Suppressor macrophage treated with lipopolysaccharide for 4 hours (primary cell): ENCODE measurements around the gene BCDIN3D.

Experiments
- DNase-seq: peaks from one replicate; pipeline ENCODE4 v3.0.0-alpha.2; 2020

BCDIN3D gene

DNA sequence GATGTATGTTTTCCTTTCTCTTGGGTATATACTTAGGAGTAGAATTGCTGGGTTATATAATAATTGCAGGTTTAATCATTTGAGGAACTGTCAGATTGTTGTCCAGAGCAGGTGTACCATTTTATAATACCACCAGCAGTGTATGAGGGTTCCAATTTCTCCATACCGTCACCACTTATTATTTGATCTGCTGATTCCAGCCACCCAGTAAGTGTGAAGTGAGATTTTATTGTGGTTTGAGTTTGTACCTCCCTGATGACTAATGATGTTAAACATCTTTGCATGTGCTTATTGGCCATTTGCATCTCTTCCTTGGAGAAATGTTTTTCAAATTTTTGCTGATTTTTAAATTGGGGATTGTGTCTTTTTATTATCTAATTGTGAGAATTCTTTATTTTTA lies 29.8 kb downstream of the BCDIN3D start:
- DNase-seq = no peak

DNA sequence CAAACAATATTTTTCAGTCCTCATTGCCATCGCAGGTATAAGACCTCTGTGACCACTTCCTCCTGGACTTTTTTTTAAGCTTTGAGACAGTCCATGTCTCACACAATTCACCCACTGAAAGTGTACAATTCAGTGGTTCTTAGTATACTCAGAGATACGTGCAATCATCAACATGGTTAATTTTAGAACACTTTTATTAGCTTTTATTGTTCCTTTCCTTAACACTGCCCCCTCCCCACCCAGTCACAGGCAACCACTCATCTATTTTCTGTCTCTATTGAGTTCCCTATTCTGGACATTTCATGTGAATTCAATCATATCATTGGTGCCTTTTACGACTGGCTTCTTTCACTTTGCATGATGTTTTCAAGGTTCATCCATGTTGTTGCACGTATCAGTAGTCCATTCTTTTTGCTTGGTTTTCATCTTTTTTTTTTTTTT lies 30.9 kb downstream of the BCDIN3D start:
- no peak for DNase-seq

DNA sequence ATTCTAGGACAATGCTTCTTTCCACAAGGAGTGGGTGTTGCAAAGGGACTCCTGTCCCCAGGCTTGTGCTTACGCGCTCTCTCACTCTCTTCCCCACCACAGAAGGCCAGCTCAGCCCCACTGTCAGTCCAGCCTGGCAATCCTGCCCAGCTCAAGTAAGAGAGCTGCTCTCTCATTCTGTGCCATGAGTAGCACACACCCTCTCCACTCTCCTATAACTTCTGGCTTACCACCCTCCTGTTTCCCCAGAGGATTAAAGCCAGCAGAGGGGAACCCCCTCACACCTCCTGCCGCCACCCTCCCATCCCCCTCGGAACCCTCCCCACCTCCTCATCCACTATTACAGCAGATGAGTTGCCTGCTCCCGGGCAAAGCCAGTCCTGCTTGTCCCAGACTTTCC lies 31.8 kb downstream of the BCDIN3D start:
- DNase-seq = no peak

DNA sequence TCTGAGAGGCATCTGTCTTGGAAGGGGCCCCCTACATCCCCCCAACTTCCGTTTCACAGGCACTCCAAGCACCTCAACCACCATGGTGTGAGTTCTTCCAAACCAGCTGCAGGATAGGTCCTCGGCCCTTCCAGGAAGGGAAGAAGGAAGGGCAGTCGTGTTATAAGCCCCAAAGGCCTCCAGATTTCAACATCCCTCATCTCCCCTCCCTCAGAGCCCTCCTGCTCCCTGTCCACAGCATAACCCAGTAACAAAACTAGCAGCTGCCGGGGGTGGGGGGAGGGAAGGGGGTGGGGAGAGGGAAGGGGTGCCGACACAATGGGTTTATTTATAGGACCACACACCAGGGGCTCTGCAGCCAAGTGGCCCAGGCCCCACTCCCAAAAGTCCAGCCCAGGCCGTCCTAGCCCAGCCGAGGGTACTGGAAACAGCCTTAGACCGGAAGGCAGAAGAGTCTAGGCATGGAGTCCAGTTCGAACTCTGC lies 33.0 kb downstream of the BCDIN3D start:
- DNase-seq = no peak

DNA sequence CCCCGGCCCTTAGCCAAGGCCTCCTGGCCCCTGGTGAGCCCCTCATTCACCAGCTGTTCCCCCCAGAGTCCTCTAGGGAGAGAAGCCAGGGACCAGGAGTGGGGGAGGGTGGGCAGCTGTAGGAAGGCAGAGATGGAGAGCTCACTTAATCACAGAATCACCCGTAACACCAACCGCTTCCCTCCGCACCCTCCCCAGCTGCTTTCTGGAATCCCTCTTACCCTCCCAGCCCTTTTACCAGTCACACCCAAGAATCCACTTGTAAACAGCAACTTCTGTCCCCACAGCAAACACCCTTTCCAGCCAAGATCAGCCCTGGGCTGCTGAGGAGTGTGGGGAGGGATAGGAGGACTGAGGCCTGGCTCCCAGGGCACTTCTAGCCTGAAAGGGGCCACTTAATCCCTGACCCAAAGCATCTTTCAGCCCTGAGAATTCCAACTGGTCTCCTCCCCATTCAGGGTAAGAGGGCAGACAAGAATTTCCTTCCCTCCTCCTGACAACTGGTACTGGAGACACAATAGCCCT lies 33.5 kb downstream of the BCDIN3D start:
- DNase-seq = no peak

DNA sequence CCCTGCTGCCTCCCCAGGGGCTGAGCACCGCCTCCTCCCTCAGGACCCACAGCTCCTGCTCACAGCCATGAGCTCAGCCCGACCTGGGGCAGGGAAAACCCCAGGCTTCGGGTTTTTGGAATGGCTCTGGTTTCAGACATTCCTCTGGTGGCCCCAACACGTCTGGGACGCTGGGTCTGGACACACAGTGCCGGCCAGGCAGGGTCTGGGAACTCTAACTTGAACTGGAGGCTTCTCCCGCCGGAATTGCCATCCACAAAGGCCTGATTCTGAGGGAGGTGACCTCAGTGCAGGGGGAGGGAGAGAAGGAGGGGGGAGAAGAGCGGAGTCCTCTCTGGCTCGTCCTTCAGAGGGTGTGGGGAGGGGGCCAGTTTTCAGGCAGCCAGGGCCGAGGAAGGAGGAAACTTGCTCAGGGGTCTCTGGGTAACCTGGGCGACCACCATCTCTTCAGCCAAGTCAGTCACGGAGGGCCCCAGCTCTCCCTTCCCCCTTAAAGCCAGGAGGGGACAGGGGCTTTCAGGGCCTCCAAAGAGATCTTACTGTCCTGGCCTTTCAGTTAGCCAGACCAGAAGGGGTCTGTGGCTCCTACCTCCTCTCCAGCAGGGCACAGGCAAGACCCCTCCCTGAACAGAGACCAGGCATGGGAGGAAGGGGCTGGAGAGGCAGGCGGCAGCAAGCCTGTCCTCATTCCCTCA lies 34.1 kb downstream of the BCDIN3D start:
- no peak for DNase-seq

DNA sequence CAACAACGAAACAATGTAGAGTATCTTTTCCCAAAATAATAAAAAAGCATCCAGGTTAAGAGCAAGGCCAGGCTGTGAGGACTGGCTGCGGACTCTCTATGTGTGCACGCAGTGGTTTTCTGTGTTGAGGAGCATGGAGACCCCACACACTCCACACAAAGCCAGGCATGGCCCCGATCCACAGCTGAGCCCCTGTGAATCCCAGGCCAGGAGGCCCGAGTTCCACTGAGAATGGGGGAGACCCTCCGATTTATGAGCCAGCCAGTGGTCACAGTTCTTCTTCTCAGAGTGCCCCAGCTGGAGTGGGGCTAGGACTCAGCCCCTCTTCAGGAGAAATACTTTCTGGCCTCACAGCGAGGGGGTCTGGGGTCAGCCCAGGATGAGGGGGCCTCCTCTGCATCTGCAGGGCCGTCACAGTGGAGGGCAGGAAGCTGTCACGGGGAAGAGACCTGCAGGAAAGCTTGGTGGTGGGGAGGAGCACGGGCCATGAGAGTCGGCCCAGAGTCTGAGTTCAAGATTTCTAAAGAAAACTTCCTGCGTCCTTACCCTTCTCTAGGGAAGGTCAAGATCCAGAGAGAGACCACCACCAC lies 34.8 kb downstream of the BCDIN3D start:
- no peak for DNase-seq

DNA sequence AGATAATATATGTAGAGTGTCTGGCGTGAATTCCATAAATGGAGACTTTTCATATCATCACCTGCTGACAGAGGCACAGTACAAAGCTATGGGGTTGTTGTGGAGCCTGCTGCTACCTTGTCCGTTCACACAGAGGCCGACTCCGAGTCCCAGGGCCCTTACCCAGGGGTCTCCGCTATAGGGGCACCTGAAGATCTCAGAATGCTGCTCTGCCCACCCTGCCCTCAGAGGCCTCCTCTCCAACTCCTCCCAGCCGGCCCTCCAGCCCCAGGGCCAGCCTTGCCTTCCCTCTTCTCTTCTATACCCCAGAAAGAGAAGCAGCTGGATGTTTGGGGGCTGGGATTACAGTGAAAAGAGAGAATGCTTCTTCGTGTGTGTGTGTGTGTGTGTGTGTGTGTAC lies 36.0 kb downstream of the BCDIN3D start:
- no peak for DNase-seq

DNA sequence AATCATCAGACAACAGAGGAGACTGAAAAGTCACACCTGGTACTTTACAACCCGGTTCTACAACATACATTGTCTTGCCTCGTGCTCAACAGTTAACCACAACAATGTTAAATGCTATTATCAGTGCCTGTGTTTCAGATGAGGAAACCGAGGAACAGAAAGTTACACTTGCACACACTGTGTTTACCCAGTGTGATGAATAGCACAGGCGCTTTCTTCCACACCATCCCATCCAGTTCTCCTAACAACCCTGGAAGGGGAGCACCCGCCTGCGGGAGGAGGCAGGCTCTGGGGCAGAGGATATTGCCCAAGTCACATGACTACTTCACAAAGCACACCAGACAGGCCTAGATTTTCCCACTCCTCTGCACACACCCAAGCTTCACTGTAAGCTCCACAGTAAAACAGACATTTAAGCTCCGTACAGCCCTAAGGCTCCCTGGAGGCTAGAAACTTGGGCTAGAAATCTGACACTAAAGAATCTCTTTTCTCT lies 36.5 kb downstream of the BCDIN3D start:
- no peak for DNase-seq

DNA sequence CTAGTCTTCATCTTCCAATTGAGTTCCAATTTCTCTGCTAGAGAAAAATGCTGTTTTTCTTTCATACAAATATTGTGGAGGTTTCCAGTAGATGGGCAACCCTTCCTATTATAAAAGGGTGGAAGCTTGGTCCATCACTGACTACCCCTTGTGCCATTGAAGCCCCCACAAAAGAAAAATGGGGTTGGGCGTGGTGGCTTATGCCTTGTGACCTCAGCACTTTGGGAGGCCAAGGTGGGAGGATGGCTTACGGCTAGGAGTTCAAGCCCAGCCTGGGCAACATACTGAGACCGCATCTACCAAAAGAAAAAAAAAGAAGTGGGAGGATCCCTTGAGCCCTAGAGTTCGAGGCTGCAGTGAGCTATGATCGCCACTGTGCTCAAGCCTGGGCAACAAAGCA lies 37.5 kb downstream of the BCDIN3D start:
- DNase-seq = no peak

DNA sequence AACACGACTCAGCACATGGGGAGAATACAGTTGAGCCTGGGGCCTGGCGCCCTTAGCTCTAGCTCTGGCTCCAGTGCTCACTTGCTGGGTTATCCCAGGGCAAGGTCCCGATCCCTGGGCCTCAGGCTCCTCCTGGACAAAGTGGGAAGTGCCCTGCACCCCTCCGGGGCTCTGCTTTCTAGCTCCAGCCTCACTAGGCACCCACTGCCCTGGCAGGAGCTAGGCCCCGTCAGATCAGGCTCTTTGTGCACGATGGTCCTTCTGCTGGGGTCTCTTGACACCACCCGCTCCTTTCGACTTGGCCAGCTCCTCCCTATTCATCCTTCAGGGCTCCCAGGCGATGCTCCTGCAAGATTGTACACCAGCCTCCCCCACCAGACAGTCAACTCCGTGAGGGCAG lies 38.1 kb downstream of the BCDIN3D start:
- DNase-seq = no peak

DNA sequence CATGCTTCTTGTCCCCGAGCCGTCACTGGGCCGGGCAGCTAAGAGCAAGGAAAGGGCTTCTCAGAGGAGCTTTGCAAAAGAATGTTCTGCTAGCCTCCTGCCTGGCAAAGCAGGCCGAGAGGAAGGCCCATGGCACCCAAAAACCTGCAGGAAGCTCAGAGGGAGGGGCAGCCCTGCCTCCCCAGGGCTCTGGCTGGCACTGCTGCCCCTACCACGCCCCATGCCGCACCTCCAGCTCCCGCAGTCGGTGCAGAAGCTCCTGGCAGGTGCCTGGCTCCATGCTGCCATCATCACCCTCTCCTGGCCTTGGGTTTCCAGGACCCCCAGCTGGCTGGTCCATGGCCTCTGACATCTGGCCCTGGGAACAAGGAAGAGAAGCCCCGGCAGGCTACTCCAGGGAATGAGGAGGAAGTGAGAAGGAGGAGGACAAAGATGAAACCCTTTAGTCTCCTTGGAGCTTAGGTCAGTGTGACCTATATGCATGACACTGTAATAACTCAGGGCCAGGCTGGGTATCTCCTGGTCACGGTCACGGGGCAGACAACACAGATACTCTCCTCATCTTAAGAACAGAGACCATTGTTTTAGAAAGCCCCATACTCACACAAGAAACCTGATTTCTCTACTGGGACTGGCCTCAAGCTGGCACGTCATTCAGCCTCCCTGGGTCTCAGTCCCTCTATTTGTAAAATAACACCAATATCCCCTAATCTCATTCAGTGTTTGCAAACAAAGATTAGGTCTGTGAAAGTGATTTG lies 39.0 kb downstream of the BCDIN3D start:
- no peak for DNase-seq

DNA sequence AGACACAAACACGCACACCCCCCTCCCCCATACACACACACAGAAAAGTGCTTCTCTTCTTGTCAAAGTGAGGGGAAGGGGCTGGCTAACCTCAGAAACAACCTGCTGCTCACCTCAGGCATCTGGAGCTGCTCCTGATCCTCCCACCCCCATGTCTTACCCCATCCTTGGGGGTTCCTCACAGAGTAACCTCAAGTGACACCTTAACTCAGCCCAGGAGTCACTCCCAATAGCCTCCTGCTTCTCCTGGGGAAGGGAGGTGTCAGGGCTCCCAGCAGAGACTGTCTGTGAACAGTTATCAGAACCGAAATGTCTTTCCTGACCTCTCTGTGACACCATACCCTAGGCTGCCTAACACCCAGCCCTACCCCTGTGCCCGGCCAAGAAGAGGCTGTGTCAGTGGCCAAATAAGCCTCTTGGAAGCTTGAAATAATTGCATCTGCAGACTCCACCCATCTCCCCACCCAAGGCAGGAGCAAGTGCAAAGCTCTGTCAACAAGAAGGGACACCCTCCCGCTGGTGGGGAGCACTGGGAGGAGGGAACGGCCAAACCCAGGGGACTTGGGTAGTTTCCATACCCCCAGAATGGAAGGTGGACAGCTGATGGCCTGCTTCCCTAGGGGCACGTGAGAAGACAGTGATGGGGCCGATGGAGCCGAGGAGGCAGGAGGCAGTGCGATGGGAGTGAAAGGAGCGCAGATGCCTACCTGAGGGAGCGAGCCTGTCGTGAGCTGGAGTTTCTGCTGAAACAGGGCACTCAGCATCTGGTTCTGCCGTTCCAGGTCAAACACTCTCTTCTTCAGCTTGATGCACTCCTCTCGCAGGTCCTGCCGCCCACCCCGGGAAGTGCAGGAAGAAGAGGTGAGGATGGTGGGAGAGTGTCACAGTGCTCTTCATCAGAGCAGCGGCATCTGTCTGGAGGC lies 41.5 kb downstream of the BCDIN3D start:
- no peak for DNase-seq

DNA sequence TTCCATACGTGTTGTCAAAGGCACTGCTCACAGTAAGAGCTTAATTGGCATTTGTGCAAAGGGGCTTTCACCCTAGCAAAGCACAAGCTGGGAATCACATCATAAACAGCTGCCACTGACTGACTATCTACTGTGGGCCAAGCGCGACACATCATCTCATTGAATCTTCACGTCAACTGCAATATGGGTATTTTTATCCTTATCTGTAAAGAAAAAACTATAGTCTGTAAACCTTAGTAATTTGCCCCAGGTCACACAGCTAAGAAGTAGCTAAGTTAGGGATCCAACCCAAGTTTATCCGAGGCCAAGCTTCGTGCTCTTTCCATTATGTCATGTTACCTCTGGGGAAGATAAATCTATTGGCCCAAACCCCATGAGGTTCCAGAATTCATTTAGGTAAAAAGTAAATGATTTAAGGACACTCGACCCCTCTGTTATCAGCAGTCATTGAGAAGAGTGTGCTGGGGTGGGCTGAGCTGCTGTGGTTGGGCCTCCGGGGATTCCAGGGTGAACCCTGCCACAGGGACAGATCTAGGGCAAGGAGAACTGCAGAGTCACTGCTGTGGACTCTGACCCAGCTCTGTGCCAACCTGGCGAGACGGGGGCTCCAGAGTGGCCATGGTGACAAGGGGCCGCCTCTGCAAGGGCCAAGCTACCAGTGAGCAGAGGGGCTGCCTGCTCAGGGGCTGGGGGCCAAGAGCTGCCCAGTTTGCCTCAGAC lies 42.3 kb downstream of the BCDIN3D start:
- DNase-seq = no peak

DNA sequence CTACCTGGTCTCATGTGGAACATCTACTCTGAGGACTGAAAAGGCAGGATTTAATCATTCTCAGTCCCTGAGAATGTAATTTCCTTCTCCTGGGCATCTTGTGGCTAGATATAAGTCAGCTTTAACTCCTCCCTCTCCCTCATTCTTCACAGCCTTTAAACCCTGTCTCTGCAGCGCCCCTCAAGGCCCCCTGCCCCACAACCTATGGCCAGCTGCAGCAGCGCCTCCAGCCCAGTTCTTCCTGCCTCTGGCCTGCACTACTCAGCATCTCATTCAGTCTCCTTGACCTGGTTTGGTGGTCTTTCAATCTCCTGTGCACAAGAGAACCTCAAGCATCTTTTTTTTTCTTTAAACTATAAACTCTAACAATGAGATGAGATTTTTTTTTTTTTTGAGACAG lies 44.0 kb downstream of the BCDIN3D start:
- no peak for DNase-seq

DNA sequence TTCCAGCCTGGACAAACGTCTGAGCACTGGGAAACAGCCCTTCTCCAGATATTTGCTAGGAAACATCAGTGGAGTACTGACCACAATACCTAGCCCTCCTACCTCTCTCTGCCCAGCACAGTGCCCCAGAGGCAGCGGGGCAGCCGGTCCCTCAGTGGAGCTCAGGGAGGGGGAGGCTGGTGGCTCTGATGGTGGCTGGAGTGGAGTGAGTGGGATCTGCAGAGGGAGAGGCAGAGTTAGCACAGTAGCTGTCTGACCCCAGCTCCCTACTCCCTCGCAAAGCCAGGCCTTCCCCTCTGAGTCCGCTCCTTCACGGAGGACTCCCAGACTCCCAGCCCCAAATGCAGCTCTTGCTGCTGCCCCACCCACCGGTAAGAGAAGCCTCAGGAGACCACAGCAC lies 44.7 kb downstream of the BCDIN3D start:
- no peak for DNase-seq

DNA sequence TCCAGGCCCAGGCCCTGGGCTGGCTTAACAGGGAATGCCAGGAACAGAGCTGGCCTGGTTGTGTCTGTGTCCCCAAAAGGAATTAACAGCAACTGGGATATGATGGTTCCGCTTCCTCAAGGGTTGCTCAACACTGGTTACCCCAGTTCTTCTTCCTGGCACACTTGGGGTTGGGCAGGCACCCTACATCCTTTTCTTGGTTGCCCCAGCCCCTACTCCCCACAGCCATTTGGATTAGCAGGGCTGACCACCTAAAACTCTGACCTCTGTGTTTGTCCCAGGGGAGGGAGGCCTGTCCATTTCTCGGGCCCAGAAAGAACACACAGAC lies 45.5 kb downstream of the BCDIN3D start:
- DNase-seq = peak; percentile 9

DNA sequence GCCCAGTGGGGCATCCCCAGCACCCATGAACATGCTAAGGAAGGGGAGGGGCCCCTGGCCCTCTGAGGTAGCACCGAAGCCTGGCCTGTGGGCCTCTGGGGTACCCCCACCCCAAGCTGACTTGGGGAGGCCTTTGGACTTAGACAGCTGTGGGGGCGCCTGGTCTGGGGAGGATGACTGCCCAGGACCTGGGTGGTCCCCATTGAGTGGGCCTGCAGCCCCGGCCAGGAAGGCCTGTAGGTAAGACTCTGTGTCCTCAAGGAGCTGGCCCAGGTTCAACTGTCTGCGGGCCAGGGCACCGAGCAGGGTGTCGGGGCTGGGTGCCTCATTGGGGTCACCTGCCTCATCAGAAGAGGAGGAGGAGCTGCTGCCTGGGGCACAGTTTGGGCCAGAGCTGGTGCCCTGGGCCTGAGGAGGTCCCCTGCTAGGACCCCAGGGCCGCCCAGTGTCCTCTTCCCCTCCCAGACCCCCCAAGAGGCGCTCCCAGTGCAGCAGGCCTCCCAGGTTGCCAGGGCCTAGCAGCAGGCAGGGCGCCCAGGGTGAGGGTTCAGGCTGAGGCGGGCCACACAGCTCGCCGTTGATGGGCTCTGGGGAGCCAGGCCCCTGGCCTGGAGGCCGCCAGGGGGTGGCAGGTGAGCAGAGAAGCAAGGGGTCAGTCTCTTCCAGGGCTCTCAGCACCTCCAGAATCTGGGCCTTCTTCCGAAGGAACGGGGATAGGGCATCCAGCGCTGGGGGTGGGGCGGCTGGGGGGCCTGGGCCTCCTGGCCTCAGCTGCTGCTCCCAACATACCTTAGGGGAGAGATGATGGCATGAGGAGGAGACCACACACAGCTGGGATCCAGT lies 46.1 kb downstream of the BCDIN3D start:
- no peak for DNase-seq

DNA sequence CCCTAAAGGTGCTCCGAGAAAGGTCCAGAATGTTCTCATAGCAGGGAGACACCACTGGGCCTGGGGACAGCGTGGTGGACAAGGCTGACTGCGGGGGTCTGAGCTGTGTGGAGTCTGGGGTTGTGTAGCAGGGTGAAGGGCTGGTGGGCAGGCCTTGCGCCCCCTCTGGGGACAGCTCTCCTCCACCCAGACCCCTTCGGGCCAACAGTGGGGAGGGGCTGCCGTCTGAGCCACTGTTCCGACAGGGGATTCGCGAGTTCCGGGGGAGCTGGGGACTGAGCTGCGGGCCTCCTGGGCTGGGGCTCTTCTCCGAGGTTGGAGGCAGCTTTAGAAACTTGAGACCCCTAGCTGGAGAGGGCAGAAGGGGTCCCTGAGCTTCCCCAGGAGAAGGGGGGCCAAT lies 46.8 kb downstream of the BCDIN3D start:
- no peak for DNase-seq

DNA sequence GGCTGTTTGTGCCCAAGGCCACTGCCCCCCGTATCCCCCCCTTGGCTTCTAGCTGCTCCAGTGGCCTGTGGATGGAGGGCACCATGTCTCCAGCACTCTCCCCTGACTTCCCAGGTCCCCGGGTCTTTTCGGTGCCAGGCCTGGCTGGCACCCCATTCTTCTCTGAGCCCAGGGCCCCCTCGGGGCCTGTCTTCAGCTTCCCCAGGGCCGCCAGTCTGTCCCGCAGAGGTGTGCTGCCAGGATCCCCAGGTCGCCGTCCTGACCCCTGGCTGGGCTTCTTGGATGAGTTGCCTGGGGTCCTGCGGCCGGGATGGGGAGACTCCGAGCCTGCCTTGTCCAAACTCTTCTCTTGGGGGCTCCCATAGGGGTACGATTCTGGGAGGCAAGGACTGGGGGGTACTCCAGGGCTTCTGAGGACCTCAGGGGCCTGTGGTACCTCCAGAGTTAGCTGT lies 47.2 kb downstream of the BCDIN3D start:
- no peak for DNase-seq
